HG02943 (cell line): ENCODE measurements around the gene SHROOM3.

Source experiments
- ATAC-seq: cut with Tn5 transposase; IDR thresholded peaks from one replicate; pipeline ENCODE4 v1.9.1; 2021; ENCODE audit warnings: mild to moderate bottlenecking, low read depth, moderate library complexity; ENCODE audit not compliant: unreplicated experiment

SHROOM3 gene

DNA sequence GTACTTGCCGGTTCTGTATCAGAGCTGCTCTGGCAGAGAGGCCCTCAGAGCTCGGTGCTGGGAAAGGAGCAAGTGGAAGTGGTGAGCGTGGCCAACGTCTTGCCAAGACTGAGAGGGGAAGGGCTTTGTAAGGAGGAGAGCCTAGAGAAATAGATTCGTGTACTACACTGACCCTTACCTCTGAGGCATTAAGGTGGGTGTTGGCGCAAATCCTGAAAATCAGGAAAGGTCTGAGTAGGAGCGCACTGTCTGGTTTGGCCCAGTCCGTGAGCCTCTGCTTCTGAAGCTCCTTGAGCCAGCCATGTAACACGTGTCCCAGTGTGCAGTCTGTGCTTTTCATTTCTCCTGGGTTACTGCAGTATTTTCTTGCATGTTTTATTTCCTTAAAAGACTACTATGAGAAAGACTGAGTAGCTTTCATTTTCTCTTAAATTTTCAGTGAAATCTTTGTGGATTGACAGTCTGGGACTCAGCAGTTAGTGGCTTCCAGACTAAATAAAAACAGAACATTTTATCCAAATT lies 322.4 kb downstream of the SHROOM3 start:
- no peak for ATAC-seq

- ATAC-seq = no peak
These were observed 323.4 kb downstream of the SHROOM3 start for GRCh38 chr4:76758290-76758882.

DNA sequence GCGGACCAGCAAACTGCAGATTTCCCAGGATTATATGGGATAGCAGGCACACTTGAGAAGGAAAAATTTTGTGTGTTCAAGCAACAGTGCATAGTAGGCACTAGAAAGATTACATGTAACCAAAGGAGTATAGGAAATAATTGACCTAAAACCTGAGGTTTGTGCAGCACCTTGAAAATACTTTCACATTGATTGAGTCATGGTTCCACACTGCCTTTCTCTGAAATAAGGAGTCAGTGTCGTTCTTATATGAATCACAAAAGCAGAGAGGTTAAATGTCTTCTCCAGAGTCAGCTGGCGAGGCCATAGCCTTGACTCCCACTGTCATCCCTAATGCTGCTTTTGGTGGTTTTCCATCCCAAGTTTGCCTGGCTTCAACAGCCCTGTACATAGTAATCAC lies 324.0 kb downstream of the SHROOM3 start:
- ATAC-seq = no peak

- ATAC-seq = no peak
These were observed 325.2 kb downstream of the SHROOM3 start for GRCh38 chr4:76760193-76760592.

GRCh38 chr4:76762137-76763130 lies 327.4 kb downstream of the SHROOM3 start:
- no peak for ATAC-seq

GRCh38 chr4:76764251-76764650 lies 329.2 kb downstream of the SHROOM3 start:
- no peak for ATAC-seq

- ATAC-seq = no peak
These were observed 330.6 kb downstream of the SHROOM3 start for GRCh38 chr4:76765473-76766183.

- no peak for ATAC-seq
These were observed 333.0 kb downstream of the SHROOM3 start for GRCh38 chr4:76767983-76768382.

- ATAC-seq = no peak
These were observed 337.6 kb downstream of the SHROOM3 start for GRCh38 chr4:76772498-76773106.

- ATAC-seq = no peak
These were observed 338.7 kb downstream of the SHROOM3 start for GRCh38 chr4:76773766-76774165.

GRCh38 chr4:76779740-76780459 lies 344.9 kb downstream of the SHROOM3 start:
- no peak for ATAC-seq

GRCh38 chr4:76780781-76781697 lies 346.0 kb downstream of the SHROOM3 start:
- ATAC-seq = no peak

GRCh38 chr4:76781698-76782595 lies 346.9 kb downstream of the SHROOM3 start:
- ATAC-seq = no peak

DNA sequence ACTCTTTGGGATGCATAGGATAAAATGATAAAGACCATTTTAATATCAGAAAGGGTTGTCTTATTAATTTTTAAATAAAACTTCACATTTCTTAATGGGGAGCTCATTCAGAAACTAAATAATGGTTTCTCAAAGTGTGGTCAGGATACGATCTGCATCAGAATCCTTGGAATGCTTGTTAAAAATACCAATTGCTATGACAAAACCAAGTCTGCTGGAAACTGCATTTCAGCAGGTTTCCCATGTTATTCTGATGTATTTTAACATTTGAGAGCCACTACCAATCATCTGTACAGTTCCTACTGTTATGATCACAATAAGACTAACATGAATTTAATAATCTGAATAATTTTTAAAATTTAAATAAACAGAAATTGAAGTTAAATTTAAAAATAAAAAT lies 347.8 kb downstream of the SHROOM3 start:
- ATAC-seq = no peak

- ATAC-seq = no peak
These were observed 348.8 kb downstream of the SHROOM3 start for GRCh38 chr4:76783836-76784235.

DNA sequence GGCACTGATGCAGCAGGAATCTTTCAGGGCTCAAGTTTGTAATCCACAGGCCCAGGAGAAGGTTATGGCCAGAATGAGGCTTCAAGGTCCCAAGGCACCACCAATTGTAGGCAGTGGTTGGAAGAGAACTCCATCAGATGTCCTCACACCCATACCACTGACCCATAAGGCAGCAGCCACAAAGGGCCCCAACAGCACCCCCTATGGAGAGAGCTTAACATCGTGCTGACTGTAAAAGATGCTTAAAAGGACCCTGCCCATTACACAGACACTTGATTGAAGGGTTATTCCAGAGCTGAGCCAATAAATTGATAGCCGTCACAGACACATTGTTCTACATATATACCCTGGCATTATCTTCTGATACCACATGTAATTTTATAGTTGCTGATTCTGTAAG lies 349.2 kb downstream of the SHROOM3 start:
- ATAC-seq = no peak

GRCh38 chr4:76787898-76788297 lies 352.9 kb downstream of the SHROOM3 start:
- no peak for ATAC-seq

DNA sequence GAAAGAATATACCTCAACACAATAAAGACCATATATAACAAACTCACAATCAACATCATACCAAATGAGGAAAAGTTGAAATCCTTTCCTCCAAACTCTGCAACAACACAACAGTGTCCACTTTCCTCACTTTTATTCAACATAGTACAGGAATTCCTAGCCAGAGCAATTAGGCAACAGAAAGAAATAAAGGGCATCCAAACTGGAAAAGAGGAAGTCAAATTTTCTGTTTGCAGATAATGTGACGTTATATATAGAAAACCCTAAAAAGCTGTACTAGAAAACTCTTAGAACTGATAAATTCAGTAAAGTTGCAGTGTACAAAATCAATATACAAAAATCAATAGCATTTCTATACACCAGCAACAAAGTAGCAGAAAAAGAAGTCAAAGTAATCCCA lies 355.3 kb downstream of the SHROOM3 start:
- no peak for ATAC-seq
